Sigmoid colon (tissue), 7 donors: Measurements from ENCODE around the gene NFE2. TPM values are rescaled to one million over a fixed set of nuclear protein-coding genes. Genes with fewer than 3 reads are reported as not detected.

Experiments used
- DNase-seq: peaks from one replicate; pipeline ENCODE4 v3.0.0-alpha.2; 2019
- H3K27ac ChIP-seq, 4 donors: fragments of 200-600 bp; sonication (generic); one replicate each; pipeline ENCODE4 v1.5.1; 2016 to 2019; ENCODE audit warnings: mild to moderate bottlenecking in 1 of 4
- H3K27me3 ChIP-seq, 3 donors: fragments of 200-600 bp; sonication (generic); one replicate each; pipeline ENCODE4 v1.5.1; 2019; ENCODE audit warnings: mild to moderate bottlenecking in 1 of 3
- H3K36me3 ChIP-seq, 4 donors: fragments of 200-600 bp; sonication (generic); one replicate each; pipeline ENCODE4 v1.5.1; 2016 to 2019
- H3K4me1 ChIP-seq, 4 donors: fragments of 200-600 bp; sonication (generic); one replicate each; pipeline ENCODE4 v1.5.1; 2017 to 2019
- H3K4me3 ChIP-seq, 4 donors: fragments of 200-600 bp; sonication (generic); one replicate each; pipeline ENCODE4 v1.5.1; 2017 to 2019; ENCODE audit warnings: mild to moderate bottlenecking in 2 of 4, moderate library complexity in 1 of 4
- H3K9me3 ChIP-seq, 4 donors: fragments of 200-600 bp in 3 of 4; sonication (generic) in 3 of 4; one replicate each; pipeline versions ENCODE4 v1.5.1 to v1.6.1; 2013 to 2019
- CTCF ChIP-seq, 4 experiments: fragments of 450-650 bp in 3 of 4; fragments of 200-600 bp in 1 of 4; IDR thresholded peaks; one replicate each; pipeline ENCODE4 v1.5.1; 2016 to 2019; ENCODE audit warnings: antibody characterized with exemption in 4 of 4, mild to moderate bottlenecking in 3 of 4, moderate library complexity in 2 of 4
- EP300 ChIP-seq, 4 donors: sonication (generic); formaldehyde crosslinking; IDR thresholded peaks; one replicate each; pipeline ENCODE4 v1.6.1; 2017; ENCODE audit warnings: antibody characterized with exemption in 4 of 4
- POLR2A ChIP-seq, 2 donors: fragments of 450-650 bp; IDR thresholded peaks; one replicate each; pipeline ENCODE4 v1.6.1; 2016; ENCODE audit warnings: antibody characterized with exemption in 2 of 2, mild to moderate bottlenecking in 2 of 2, moderate library complexity in 2 of 2
- POLR2AphosphoS5 ChIP-seq, 4 donors: sonication (generic); formaldehyde crosslinking; IDR thresholded peaks; one replicate each; pipeline ENCODE4 v1.6.1; 2017; ENCODE audit warnings: antibody characterized with exemption in 4 of 4
- WGBS, 2 donors: extraction: QIAGEN DNeasy Blood & Tissue Kit; methylation state at CpG; one replicate each; pipeline ENCODE4 v1.1.7; 2013; 5-methylcytosine and 5-hydroxymethylcytosine counted together
- intact Hi-C: fragments of 100-400 bp; cut with DNase I; formaldehyde crosslinking; loops from one replicate; pipeline ENCODE4 v1.15.1; 2023
- polyA plus RNA-seq, 3 donors: library from polyadenylated mRNA; stranded (reverse); fragments of 200-250 nt; gene quantifications; one replicate each; pipeline ENCODE4 v1.2.3, GENCODE V29; 2013
- total RNA-seq, 4 donors: library from RNA; depleted of rRNA; stranded (reverse); fragments of >200 nt; gene quantifications; one replicate each; pipeline ENCODE4 v1.1.0, GENCODE V29; 2016
- donor health status: healthy with polysubstance abuse.
- donor health status: Bipolar disorder and iron deficiency.
- donor health status: healthy.

NFE2 gene
- total and polyA plus RNA-seq, 7 donors = 0.45 to 0.54 TPM; not detected in 5

GRCh38 chr12:54279227-54279631 lies 21.6 kb downstream of the NFE2 start:
- 0 to 1% methylated on average over 19 of the region's 19 CpGs for WGBS, 2 donors
- peaks cover 0 to 51% (median 50%) of the 10 kb centered on the region in 4 donors for H3K4me1 ChIP-seq
- intact Hi-C loops = no loop called here
- H3K36me3 ChIP-seq = peaks cover 18 to 28% (median 22%) of the 10 kb centered on the region in 4 donors
- no peak for DNase-seq
- H3K27me3 ChIP-seq = no peaks in the 10 kb centered on the region
- no peak for TF ChIP-seq POLR2AphosphoS5 (IDR thresholded peaks at IDR 0.05)
- no peak for TF ChIP-seq CTCF (IDR thresholded peaks at IDR 0.05)
- no peak for TF ChIP-seq EP300 (IDR thresholded peaks at IDR 0.05)
- no peak for TF ChIP-seq POLR2A (IDR thresholded peaks at IDR 0.05)
- H3K27ac ChIP-seq = peak overlapping the region; percentile 84 to 96 (median 94)
- peak overlapping the region; percentile 57 to 81 (median 72) for H3K4me3 ChIP-seq
- no peaks in the 10 kb centered on the region for H3K9me3 ChIP-seq

- Histone ChIP-seq H3K9me3 (no peaks in the 10 kb centered on the region), H3K4me3 (no peak overlapping the region), H3K4me1 (peaks cover 0 to 37% (median 36%) of the 10 kb centered on the region in 4 donors), H3K27ac (peak overlapping the region; percentile 84 to 96 (median 94)), H3K36me3 (peaks cover 7 to 25% (median 10%) of the 10 kb centered on the region in 4 donors), H3K27me3 (no peaks in the 10 kb centered on the region)
- intact Hi-C loops = no loop called here
- no peak for DNase-seq
- TF ChIP-seq CTCF (IDR thresholded peaks at IDR 0.05) (no peak), POLR2A (IDR thresholded peaks at IDR 0.05) (no peak), EP300 (IDR thresholded peaks at IDR 0.05) (no peak), POLR2AphosphoS5 (IDR thresholded peaks at IDR 0.05) (no peak)
- 47 to 48% methylated on average over 5 of the region's 5 CpGs for WGBS, 2 donors
Observed at GRCh38 chr12:54277823-54278276, 23.0 kb downstream of the NFE2 start.

- no peak for TF ChIP-seq CTCF (IDR thresholded peaks at IDR 0.05)
- TF ChIP-seq POLR2AphosphoS5 (IDR thresholded peaks at IDR 0.05) = no peak
- TF ChIP-seq POLR2A (IDR thresholded peaks at IDR 0.05) = no peak
- no peak for TF ChIP-seq EP300 (IDR thresholded peaks at IDR 0.05)
- Histone ChIP-seq H3K27ac (no peak overlapping the region), H3K36me3 (peaks cover 0 to 13% (median 0%) of the 10 kb centered on the region in 4 donors), H3K27me3 (no peaks in the 10 kb centered on the region), H3K4me3 (no peak overlapping the region), H3K9me3 (no peaks in the 10 kb centered on the region), H3K4me1 (peaks cover 0 to 22% (median 21%) of the 10 kb centered on the region in 4 donors)
- DNase-seq = no peak
- intact Hi-C loops = no loop called here
- WGBS, 2 donors = 87 to 88% methylated on average over 3 of the region's 3 CpGs
Observed at GRCh38 chr12:54276368-54276767, 24.4 kb downstream of the NFE2 start.

- Histone ChIP-seq H3K4me3 (no peak overlapping the region), H3K4me1 (peaks cover 0 to 20% (median 17%) of the 10 kb centered on the region in 4 donors), H3K9me3 (no peaks in the 10 kb centered on the region), H3K27me3 (no peaks in the 10 kb centered on the region), H3K27ac (no peak overlapping the region), H3K36me3 (peaks cover 0 to 13% (median 0%) of the 10 kb centered on the region in 4 donors)
- DNase-seq = no peak
- intact Hi-C loops = no loop called here
- TF ChIP-seq CTCF (IDR thresholded peaks at IDR 0.05) (no peak), POLR2A (IDR thresholded peaks at IDR 0.05) (no peak), POLR2AphosphoS5 (IDR thresholded peaks at IDR 0.05) (no peak), EP300 (IDR thresholded peaks at IDR 0.05) (no peak)
- WGBS, 2 donors = 80 to 94% methylated on average over 2 of the region's 2 CpGs
Observed at GRCh38 chr12:54273981-54274380, 26.8 kb downstream of the NFE2 start.

GRCh38 chr12:54272214-54272613 lies 28.6 kb downstream of the NFE2 start:
- H3K4me1 ChIP-seq = peaks cover 0 to 3% (median under 1%) of the 10 kb centered on the region in 4 donors
- intact Hi-C loops = no loop called here
- peaks cover 0 to 13% (median 0%) of the 10 kb centered on the region in 4 donors for H3K36me3 ChIP-seq
- H3K4me3 ChIP-seq = no peak overlapping the region
- 52 to 73% methylated on average over 1 of the region's 1 CpG for WGBS, 2 donors
- TF ChIP-seq EP300 (IDR thresholded peaks at IDR 0.05) (no peak), CTCF (IDR thresholded peaks at IDR 0.05) (no peak), POLR2A (IDR thresholded peaks at IDR 0.05) (no peak), POLR2AphosphoS5 (IDR thresholded peaks at IDR 0.05) (no peak)
- no peak for DNase-seq
- no peaks in the 10 kb centered on the region for H3K27me3 ChIP-seq
- no peaks in the 10 kb centered on the region for H3K9me3 ChIP-seq
- no peak overlapping the region for H3K27ac ChIP-seq
